Naive thymus-derived CD8-positive, alpha-beta T cell (primary cell): ENCODE results near the gene C2CD4A. TPM values are rescaled to one million over a fixed set of nuclear protein-coding genes. Genes with fewer than 3 reads are reported as not detected.

ENCODE experiments used
- ATAC-seq, 2 donors: fragments of 150-1000 bp; cut with Tn5 transposase in 1 of 2; sonication (Bioruptor Pico), chemical (Tn5 transposase) in 1 of 2; 1 replicate in 1 of 2; 2 replicates in 1 of 2; pipeline ENCODE4 v1.10.0; 2021; ENCODE audit warnings: mild to moderate bottlenecking in 2 of 2, moderate library complexity in 2 of 2
- POLR2A ChIA-PET: fragments of 350-600 bp; sonication (Branson Sonifier 250); formaldehyde crosslinking; loops from one replicate; lab custom pipeline; 2021; ENCODE audit warnings: antibody characterized with exemption; lab: Charles Lee
- DNase-seq, 10 donors: peaks; one replicate each; pipeline versions ENCODE4 v3.0.0 to v3.0.0-alpha.2; 2020 to 2022
- H3K27ac Mint-ChIP-seq, 10 donors: one replicate each; pipeline ENCODE4 v1.8.0; 2020 to 2022; ENCODE audit warnings: mild to moderate bottlenecking in 10 of 10, mixed read lengths in 10 of 10, moderate library complexity in 4 of 10, inconsistent platforms in 1 of 10
- H3K27me3 Mint-ChIP-seq, 5 donors: one replicate each; pipeline ENCODE4 v1.8.0; 2021 to 2022; ENCODE audit warnings: mixed read lengths in 5 of 5
- H3K36me3 Mint-ChIP-seq, 3 donors: one replicate each; pipeline ENCODE4 v1.8.0; 2020 to 2022; ENCODE audit warnings: mixed read lengths in 3 of 3, mild to moderate bottlenecking in 2 of 3, inconsistent platforms in 1 of 3
- H3K4me1 Mint-ChIP-seq, 4 donors: one replicate each; pipeline ENCODE4 v1.8.0; 2021 to 2022; ENCODE audit warnings: mixed read lengths in 4 of 4
- H3K4me3 Mint-ChIP-seq, 10 donors: one replicate each; pipeline ENCODE4 v1.8.0; 2020 to 2022; ENCODE audit warnings: mild to moderate bottlenecking in 10 of 10, mixed read lengths in 10 of 10, moderate library complexity in 6 of 10, inconsistent platforms in 1 of 10
- H3K9me3 Mint-ChIP-seq, 9 donors: one replicate each; pipeline ENCODE4 v1.8.0; 2020 to 2022; ENCODE audit warnings: mixed read lengths in 9 of 9, mild to moderate bottlenecking in 3 of 9, inconsistent platforms in 1 of 9, moderate library complexity in 1 of 9
- polyA plus RNA-seq, 3 donors: library from polyadenylated mRNA; unstranded; fragments of 300-500 nt; fragmentation: Illumina TruSeq; gene quantifications; one replicate each; pipeline ENCODE4 v1.2.3, GENCODE V29; 2021
- total RNA-seq, 8 experiments: library from RNA in 2 of 8; stranded (reverse) in 2 of 8; gene quantifications; one replicate each; pipeline ENCODE4 v1.2.3 and lab custom pipeline; 2021 to 2026

C2CD4A gene
- total and polyA plus RNA-seq, 5 experiments from 2014 or later: not detected

- ATAC-seq (no peak), DNase-seq (no peak)
- Mint-ChIP-seq H3K36me3 (peaks cover 0 to 7% (median 5%) of the 10 kb centered on the region in 3 donors), H3K27me3 (no peaks in the 10 kb centered on the region), H3K27ac (peak overlapping the region in 2 of 10 donors; percentile 6 to 64), H3K9me3 (peaks cover 0 to 2% (median 0%) of the 10 kb centered on the region in 9 donors), H3K4me3 (no peak overlapping the region), H3K4me1 (peaks cover 20 to 75% (median 56%) of the 10 kb centered on the region in 4 donors)
- POLR2A ChIA-PET: interaction anchor here (0.8 kb wide), 1 partner anchor 11 kb away, joined by 6 read pairs; the partner anchor contains the start of gene VPS13C
These were observed 16.7 kb upstream of the C2CD4A start for GRCh38 chr15:62050115-62050514.

GRCh38 chr15:62051166-62051565 is 15.6 kb upstream of the C2CD4A start:
- Mint-ChIP-seq H3K27ac (peak overlapping the region in 2 of 10 donors; percentile 19 to 33), H3K27me3 (no peaks in the 10 kb centered on the region), H3K9me3 (peaks cover 0 to 2% (median 0%) of the 10 kb centered on the region in 9 donors), H3K36me3 (peaks cover 0 to 7% (median 5%) of the 10 kb centered on the region in 3 donors), H3K4me3 (no peak overlapping the region), H3K4me1 (peaks cover 21 to 73% (median 55%) of the 10 kb centered on the region in 4 donors)
- POLR2A ChIA-PET: interaction anchor here (0.8 kb wide), 1 partner anchor 10 kb away, joined by 6 read pairs; the partner anchor contains the start of gene VPS13C
- DNase-seq: no peak
- no peak for ATAC-seq

GRCh38 chr15:62052713-62053112 is 14.1 kb upstream of the C2CD4A start:
- Mint-ChIP-seq H3K27me3 (no peaks in the 10 kb centered on the region), H3K36me3 (peaks cover 0 to 11% (median 3%) of the 10 kb centered on the region in 3 donors), H3K4me3 (no peak overlapping the region), H3K4me1 (peaks cover 21 to 71% (median 57%) of the 10 kb centered on the region in 4 donors), H3K9me3 (peaks cover 0 to 2% (median 0%) of the 10 kb centered on the region in 9 donors), H3K27ac (peak overlapping the region in 2 of 10 donors; percentile 8 to 32)
- POLR2A ChIA-PET: interaction anchor here (0.6 to 0.7 kb wide), 2 partner anchors 25 to 41 kb away, joined by 3 to 5 read pairs; no protein-coding TSS in a partner anchor
- ATAC-seq (no peak), DNase-seq (no peak)

GRCh38 chr15:62053439-62054085 is 13.2 kb upstream of the C2CD4A start:
- H3K4me3 Mint-ChIP-seq: peak overlapping the region in 2 of 10 donors; percentile 5 to 20
- ATAC-seq (no peak), DNase-seq (no peak)
- POLR2A ChIA-PET: no interaction called here
- peaks cover 0 to 11% (median 6%) of the 10 kb centered on the region in 3 donors for H3K36me3 Mint-ChIP-seq
- no peaks in the 10 kb centered on the region for H3K27me3 Mint-ChIP-seq
- peak overlapping the region in 7 of 10 donors; percentile 5 to 54 (median 21) for H3K27ac Mint-ChIP-seq
- peaks cover 24 to 76% (median 62%) of the 10 kb centered on the region in 4 donors for H3K4me1 Mint-ChIP-seq
- peaks cover 0 to 2% (median 0%) of the 10 kb centered on the region in 9 donors for H3K9me3 Mint-ChIP-seq

- ATAC-seq: no peak
- Mint-ChIP-seq H3K4me1 (peaks cover 25 to 81% (median 70%) of the 10 kb centered on the region in 4 donors), H3K4me3 (no peak overlapping the region)
These were observed 11.8 kb upstream of the C2CD4A start for GRCh38 chr15:62054979-62055378.

GRCh38 chr15:62057341-62057980 is 9.3 kb upstream of the C2CD4A start:
- Mint-ChIP-seq H3K4me3 (peak overlapping the region in 1 of 10 donors; percentile 10), H3K4me1 (peaks cover 27 to 76% (median 72%) of the 10 kb centered on the region in 4 donors), H3K9me3 (no peaks in the 10 kb centered on the region), H3K36me3 (peaks cover 0 to 4% (median 3%) of the 10 kb centered on the region in 3 donors), H3K27ac (no peak overlapping the region), H3K27me3 (no peaks in the 10 kb centered on the region)
- POLR2A ChIA-PET: no interaction called here
- no peak for ATAC-seq
- DNase-seq: no peak

More at GRCh38 chr15:62054979-62055378, 11.8 kb upstream of the C2CD4A start:
- peaks cover 0 to 6% (median 5%) of the 10 kb centered on the region in 3 donors for H3K36me3 Mint-ChIP-seq
- no peaks in the 10 kb centered on the region for H3K27me3 Mint-ChIP-seq
- H3K9me3 Mint-ChIP-seq: peaks cover 0 to under 1% (median 0%) of the 10 kb centered on the region in 9 donors
- no peak for DNase-seq
- peak overlapping the region in 4 of 10 donors; percentile 8 to 56 (median 34) for H3K27ac Mint-ChIP-seq
- POLR2A ChIA-PET: no interaction called here

GRCh38 chr15:62058327-62059028 is 8.3 kb upstream of the C2CD4A start:
- ATAC-seq (no peak), DNase-seq (no peak)
- H3K36me3 Mint-ChIP-seq: peaks cover 0 to 4% (median 3%) of the 10 kb centered on the region in 3 donors
- H3K4me3 Mint-ChIP-seq: peak overlapping the region in 9 of 10 donors; percentile 43 to 99 (median 74)
- POLR2A ChIA-PET: no interaction called here
- H3K27ac Mint-ChIP-seq: peak overlapping the region in 6 of 10 donors; percentile 38 to 90 (median 64)
- no peaks in the 10 kb centered on the region for H3K27me3 Mint-ChIP-seq
- H3K9me3 Mint-ChIP-seq: no peaks in the 10 kb centered on the region
- H3K4me1 Mint-ChIP-seq: peaks cover 24 to 68% (median 64%) of the 10 kb centered on the region in 4 donors

GRCh38 chr15:62059108-62059815 is 7.5 kb upstream of the C2CD4A start:
- Mint-ChIP-seq H3K27me3 (peaks cover 0 to 4% (median 0%) of the 10 kb centered on the region in 5 donors), H3K4me1 (peaks cover 23 to 60% (median 56%) of the 10 kb centered on the region in 4 donors), H3K27ac (peak overlapping the region; percentile 90 to 99 (median 96)), H3K36me3 (peaks cover 0 to 4% (median 3%) of the 10 kb centered on the region in 3 donors), H3K9me3 (no peaks in the 10 kb centered on the region), H3K4me3 (peak overlapping the region; percentile 93 to 100 (median 97))
- DNase-seq (peak in 1 of 10 donors; percentile 3), ATAC-seq (no peak)
- POLR2A ChIA-PET: interaction anchor here (1.1 kb wide), 1 partner anchor 48 kb away, joined by 3 read pairs; no protein-coding TSS in a partner anchor

- Mint-ChIP-seq H3K27me3 (peaks cover 0 to 4% (median 0%) of the 10 kb centered on the region in 5 donors), H3K36me3 (peaks cover 0 to 4% (median 3%) of the 10 kb centered on the region in 3 donors), H3K4me1 (peaks cover 20 to 55% (median 51%) of the 10 kb centered on the region in 4 donors), H3K9me3 (no peaks in the 10 kb centered on the region), H3K4me3 (peak overlapping the region; percentile 93 to 100 (median 97)), H3K27ac (peak overlapping the region; percentile 90 to 99 (median 96))
- POLR2A ChIA-PET: interaction anchor here (1.1 to 1.6 kb wide), 2 partner anchors 9 to 48 kb away, joined by 3 to 6 read pairs; no protein-coding TSS in a partner anchor
- ATAC-seq: peak; percentile 50 to 51
- peak in 9 of 10 donors; percentile 30 to 78 (median 57) for DNase-seq
These were observed 7.0 kb upstream of the C2CD4A start for GRCh38 chr15:62059816-62060112.

- H3K4me1 Mint-ChIP-seq: peaks cover 18 to 50% (median 47%) of the 10 kb centered on the region in 4 donors
- peaks cover 0 to 4% (median 0%) of the 10 kb centered on the region in 5 donors for H3K27me3 Mint-ChIP-seq
- H3K36me3 Mint-ChIP-seq: peaks cover 0 to 4% (median 3%) of the 10 kb centered on the region in 3 donors
- no peaks in the 10 kb centered on the region for H3K9me3 Mint-ChIP-seq
- peak; percentile 85 to 87 for ATAC-seq
- POLR2A ChIA-PET: interaction anchor here (1.1 to 1.6 kb wide), 2 partner anchors 10 to 49 kb away, joined by 3 to 6 read pairs; no protein-coding TSS in a partner anchor
- peak within 1 kb of the TSS; percentile 94 to 100 (median 98) for H3K4me3 Mint-ChIP-seq
- peak within 1 kb of the TSS; percentile 90 to 99 (median 98) for H3K27ac Mint-ChIP-seq
- DNase-seq: peak; percentile 87 to 94 (median 90)
These were observed 6.5 kb upstream of the C2CD4A start, which contains the start of gene VPS13C for GRCh38 chr15:62060113-62060895. VPS13C (minus strand) TSS chr15:62060447; CDS start chr15:62060374, 73 bp downstream.
